K562 (cell line): Measurements from ENCODE around the gene PPP1R37. TPM values are rescaled to one million over a fixed set of nuclear protein-coding genes. Genes with fewer than 3 reads are reported as not detected.

Source experiments
- CBX3 ChIP-seq, 2 experiments: IDR thresholded peaks; 1 replicate in 1 of 2; 2 replicates in 1 of 2; pipeline ENCODE4 v1.6.1; 2012; ENCODE audit warnings: inconsistent platforms in 2 of 2, low read length in 2 of 2, borderline replicate concordance in 1 of 2, control low read depth in 1 of 2
- CHD4 ChIP-seq: fragments of 200-600 bp; sonication (generic); IDR thresholded peaks from 3 replicates; pipeline ENCODE4 v1.6.1; 2012; ENCODE audit warnings: low read depth, mild to moderate bottlenecking, mixed read lengths, low read length, inconsistent platforms; ENCODE audit not compliant: insufficient read depth, insufficient replicate concordance, poor library complexity, severe bottlenecking
- GTF2E2 ChIP-seq: fragments of 200-800 bp; sonication (Bioruptor generic); IDR thresholded peaks from 2 replicates; pipeline ENCODE4 v1.6.1; 2016; ENCODE audit warnings: missing genetic modification characterization, missing compliant biosample characterization
- HDAC1 ChIP-seq, 2 experiments: fragments of 450-650 bp; IDR thresholded peaks; 2 replicates each; pipeline ENCODE4 v1.6.1; 2016 to 2017; ENCODE audit warnings: inconsistent platforms in 1 of 2, mild to moderate bottlenecking in 1 of 2, moderate library complexity in 1 of 2
- HMG20B ChIP-seq: fragments of 250-450 bp; sonication (Bioruptor Pico); IDR thresholded peaks from 2 replicates; pipeline ENCODE4 v1.5.0; 2021; ENCODE audit warnings: mild to moderate bottlenecking
- MBD2 ChIP-seq: sonication (generic); IDR thresholded peaks from 2 replicates; pipeline ENCODE4 v1.6.1; 2016; ENCODE audit warnings: low read depth, borderline replicate concordance
- MEF2D ChIP-seq: conservative IDR thresholded peaks from 2 replicates; pipeline ENCODE4 v1.6.1; 2016; ENCODE audit warnings: low read depth, missing genetic modification characterization, missing compliant biosample characterization
- MLLT1 ChIP-seq, 2 experiments: fragments of 450-650 bp; IDR thresholded peaks; 2 replicates each; pipeline ENCODE4 v1.6.1; 2016
- NFE2 ChIP-seq: IDR thresholded peaks from 2 replicates; pipeline ENCODE4 v1.6.1; 2014; ENCODE audit warnings: antibody characterized with exemption, low read depth
- NFXL1 ChIP-seq: fragments of 450-650 bp; formaldehyde crosslinking; IDR thresholded peaks from 2 replicates; pipeline ENCODE4 v1.4.0; 2021; ENCODE audit warnings: mild to moderate bottlenecking
- PHF8 ChIP-seq: fragments of 200-600 bp; sonication (generic); IDR thresholded peaks from 2 replicates; pipeline ENCODE4 v1.6.1; 2012; ENCODE audit warnings: mixed run types, mild to moderate bottlenecking, inconsistent platforms, low read length, moderate library complexity, borderline replicate concordance
- PRMT5 ChIP-seq: sonication (generic); formaldehyde crosslinking; IDR thresholded peaks from 2 replicates; pipeline ENCODE4 v1.5.0; 2020; ENCODE audit warnings: missing genetic modification reagents
- RFX1 ChIP-seq: fragments of 450-650 bp; IDR thresholded peaks from 2 replicates; pipeline ENCODE4 v1.6.1; 2016; ENCODE audit warnings: mild to moderate bottlenecking, moderate library complexity
- SAFB2 ChIP-seq: fragments of 200-400 bp; formaldehyde crosslinking; IDR thresholded peaks from 2 replicates; pipeline ENCODE4 v1.6.1; 2018; ENCODE audit warnings: borderline replicate concordance, low read length, low read depth, moderate library complexity; ENCODE audit not compliant: severe bottlenecking
- STAT5B ChIP-seq: fragments of 250-450 bp; sonication (Bioruptor Pico); IDR thresholded peaks from 2 replicates; pipeline ENCODE4 v1.8.0; 2021; ENCODE audit warnings: mild to moderate bottlenecking, inconsistent platforms
- YBX1 ChIP-seq: fragments of 450-650 bp; IDR thresholded peaks from 2 replicates; pipeline ENCODE4 v1.7.1; 2016; ENCODE audit warnings: mild to moderate bottlenecking
- ZBTB17 ChIP-seq: fragments of 450-650 bp; formaldehyde crosslinking; IDR thresholded peaks from 2 replicates; pipeline ENCODE4 v1.4.0; 2020; ENCODE audit warnings: mild to moderate bottlenecking
- ZFX ChIP-seq: sonication (generic); formaldehyde crosslinking; IDR thresholded peaks from 2 replicates; pipeline ENCODE4 v1.8.0; 2022; ENCODE audit warnings: mild to moderate bottlenecking, missing genetic modification reagents, moderate library complexity
- ZNF134 ChIP-seq: fragments of 250-450 bp; sonication (Bioruptor Pico); conservative IDR thresholded peaks from 2 replicates; pipeline ENCODE4 v1.4.0; 2020
- ZNF551 ChIP-seq: fragments of 250-450 bp; sonication (Bioruptor Pico); IDR thresholded peaks from 2 replicates; pipeline ENCODE4 v1.5.0; 2021; ENCODE audit warnings: mild to moderate bottlenecking, moderate library complexity
- ZNF668 ChIP-seq: fragments of 250-450 bp; sonication (Bioruptor Pico); IDR thresholded peaks from 2 replicates; pipeline ENCODE4 v1.8.0; 2022; ENCODE audit warnings: mild to moderate bottlenecking, inconsistent platforms
- ZNF707 ChIP-seq: fragments of 250-450 bp; sonication (Bioruptor Pico); conservative IDR thresholded peaks from 2 replicates; pipeline ENCODE4 v1.8.0; 2022; ENCODE audit warnings: inconsistent platforms, mild to moderate bottlenecking, moderate library complexity
- polyA plus RNA-seq, 8 experiments: library from polyadenylated mRNA; depleted of rRNA in 4 of 8; stranded (reverse) in 5 of 8; unstranded in 3 of 8; fragments of >200 nt; fragmentation: Nextera tagmentation in 2 of 8; fragmentation: Illumina TruSeq in 1 of 8; extraction: Ambion mirVana in 2 of 8; extraction: Trizol in 1 of 8; gene quantifications; 2 replicates each; pipeline versions ENCODE4 v1.2.1 to v1.2.3, GENCODE V29; 2011 to 2014; ENCODE audit warnings: inconsistent platforms in 1 of 8, missing spikeins in 1 of 8
- total RNA-seq, 7 experiments: library from RNA; depleted of rRNA in 6 of 7; stranded (reverse); fragments of >200 nt in 6 of 7; fragmentation: Illumina TruSeq in 2 of 7; extraction: Trizol in 2 of 7; gene quantifications; 2 replicates each; pipeline versions ENCODE4 v1.2.1 to v1.2.3, GENCODE V29; 2011 to 2021; ENCODE audit warnings: low replicate concordance in 1 of 7
- TF ChIP-seq, protein P1 (sequence below): sonication (generic); formaldehyde crosslinking; IDR thresholded peaks from 2 replicates; pipeline ENCODE4 v1.8.0; 2022; ENCODE audit warnings: mild to moderate bottlenecking, missing genetic modification reagents
- TF ChIP-seq, protein P2 (sequence below), 2 experiments: fragments of 450-650 bp; conservative IDR thresholded peaks; 2 replicates each; pipeline ENCODE4 v1.6.1; 2017; ENCODE audit warnings: mild to moderate bottlenecking in 2 of 2, moderate library complexity in 2 of 2

PPP1R37 gene
- total and polyA plus RNA-seq, 9 of the 15 experiments (the other 6 are each of a cell fraction or from before 2014, with no cell fraction given): 0.04 to 20.3 (median 7.3) TPM

DNA sequence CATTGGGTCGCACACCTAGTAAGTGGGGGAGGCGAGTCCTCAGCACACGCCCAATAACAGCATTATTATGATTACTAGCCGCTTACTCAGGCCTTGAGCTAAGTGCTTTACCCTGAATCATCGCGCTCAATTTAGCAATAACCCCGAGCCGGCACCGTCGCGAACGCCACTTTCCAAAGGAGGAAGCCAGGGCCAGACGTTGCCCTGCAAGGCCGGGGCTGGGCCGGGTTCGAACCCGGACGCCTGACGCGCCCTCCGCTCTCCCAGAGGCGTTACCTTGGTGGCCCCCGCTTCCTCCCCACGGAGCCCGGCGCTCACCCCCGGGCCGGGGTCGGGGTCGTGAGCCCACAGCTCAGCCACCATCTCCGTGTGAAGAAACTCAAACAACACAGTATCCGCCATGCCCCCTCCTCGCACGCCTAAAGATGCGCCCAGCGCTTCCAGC is 84.9 kb downstream of the PPP1R37 start, which contains the start of gene TRAPPC6A (continued):
- TF ChIP-seq MLLT1 (IDR thresholded peaks at IDR 0.05) (no peak), ZNF707 (no peak), ZBTB17 (CRISPR knock-in tag) (0 out of 2 replicates have a peak, but pooled peaks have one; percentile 19), GTF2E2 (no peak), YBX1 (no peak), ZNF668 (no peak), HDAC1 (IDR thresholded peaks at IDR 0.05) (0 out of 4 replicates have a peak, but pooled peaks of 1 of the 2 experiments have one; percentile 86), RFX1 (no peak), ZNF551 (CRISPR knock-in tag) (no peak), PHF8 (peak; percentile 75), SAFB2 (no peak), CHD4 (no peak), NFE2 (no peak), MBD2 (no peak), MEF2D (tag) (no peak), ZNF134 (CRISPR knock-in tag) (no peak), STAT5B (CRISPR knock-in tag) (no peak), HMG20B (no peak), ZFX (peak; percentile 95), CBX3 (IDR thresholded peaks at IDR 0.05; ENCODE audit: borderline replicate concordance in 1 of 2, low read length in 2 of 2) (no peak), NFXL1 (no peak), PRMT5 (CRISPR knock-in tag) (no peak; the same call in 1 of the 2 replicates)
- TF ChIP-seq, protein P1, sequence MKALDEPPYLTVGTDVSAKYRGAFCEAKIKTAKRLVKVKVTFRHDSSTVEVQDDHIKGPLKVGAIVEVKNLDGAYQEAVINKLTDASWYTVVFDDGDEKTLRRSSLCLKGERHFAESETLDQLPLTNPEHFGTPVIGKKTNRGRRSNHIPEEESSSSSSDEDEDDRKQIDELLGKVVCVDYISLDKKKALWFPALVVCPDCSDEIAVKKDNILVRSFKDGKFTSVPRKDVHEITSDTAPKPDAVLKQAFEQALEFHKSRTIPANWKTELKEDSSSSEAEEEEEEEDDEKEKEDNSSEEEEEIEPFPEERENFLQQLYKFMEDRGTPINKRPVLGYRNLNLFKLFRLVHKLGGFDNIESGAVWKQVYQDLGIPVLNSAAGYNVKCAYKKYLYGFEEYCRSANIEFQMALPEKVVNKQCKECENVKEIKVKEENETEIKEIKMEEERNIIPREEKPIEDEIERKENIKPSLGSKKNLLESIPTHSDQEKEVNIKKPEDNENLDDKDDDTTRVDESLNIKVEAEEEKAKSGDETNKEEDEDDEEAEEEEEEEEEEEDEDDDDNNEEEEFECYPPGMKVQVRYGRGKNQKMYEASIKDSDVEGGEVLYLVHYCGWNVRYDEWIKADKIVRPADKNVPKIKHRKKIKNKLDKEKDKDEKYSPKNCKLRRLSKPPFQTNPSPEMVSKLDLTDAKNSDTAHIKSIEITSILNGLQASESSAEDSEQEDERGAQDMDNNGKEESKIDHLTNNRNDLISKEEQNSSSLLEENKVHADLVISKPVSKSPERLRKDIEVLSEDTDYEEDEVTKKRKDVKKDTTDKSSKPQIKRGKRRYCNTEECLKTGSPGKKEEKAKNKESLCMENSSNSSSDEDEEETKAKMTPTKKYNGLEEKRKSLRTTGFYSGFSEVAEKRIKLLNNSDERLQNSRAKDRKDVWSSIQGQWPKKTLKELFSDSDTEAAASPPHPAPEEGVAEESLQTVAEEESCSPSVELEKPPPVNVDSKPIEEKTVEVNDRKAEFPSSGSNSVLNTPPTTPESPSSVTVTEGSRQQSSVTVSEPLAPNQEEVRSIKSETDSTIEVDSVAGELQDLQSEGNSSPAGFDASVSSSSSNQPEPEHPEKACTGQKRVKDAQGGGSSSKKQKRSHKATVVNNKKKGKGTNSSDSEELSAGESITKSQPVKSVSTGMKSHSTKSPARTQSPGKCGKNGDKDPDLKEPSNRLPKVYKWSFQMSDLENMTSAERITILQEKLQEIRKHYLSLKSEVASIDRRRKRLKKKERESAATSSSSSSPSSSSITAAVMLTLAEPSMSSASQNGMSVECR: peak; percentile 22; the same call in 1 of the 2 replicates
- TF ChIP-seq, protein P2, sequence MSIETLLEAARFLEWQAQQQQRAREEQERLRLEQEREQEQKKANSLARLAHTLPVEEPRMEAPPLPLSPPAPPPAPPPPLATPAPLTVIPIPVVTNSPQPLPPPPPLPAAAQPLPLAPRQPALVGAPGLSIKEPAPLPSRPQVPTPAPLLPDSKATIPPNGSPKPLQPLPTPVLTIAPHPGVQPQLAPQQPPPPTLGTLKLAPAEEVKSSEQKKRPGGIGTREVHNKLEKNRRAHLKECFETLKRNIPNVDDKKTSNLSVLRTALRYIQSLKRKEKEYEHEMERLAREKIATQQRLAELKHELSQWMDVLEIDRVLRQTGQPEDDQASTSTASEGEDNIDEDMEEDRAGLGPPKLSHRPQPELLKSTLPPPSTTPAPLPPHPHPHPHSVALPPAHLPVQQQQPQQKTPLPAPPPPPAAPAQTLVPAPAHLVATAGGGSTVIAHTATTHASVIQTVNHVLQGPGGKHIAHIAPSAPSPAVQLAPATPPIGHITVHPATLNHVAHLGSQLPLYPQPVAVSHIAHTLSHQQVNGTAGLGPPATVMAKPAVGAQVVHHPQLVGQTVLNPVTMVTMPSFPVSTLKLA (conservative IDR thresholded peaks at IDR 0.05): no peak
